Pons (tissue), 1 donor: Measurements from ENCODE around the gene SYS1.

Experiments used
- DNase-seq: peaks from one replicate; pipeline ENCODE4 v3.0.0-alpha.2; 2016; ENCODE audit warnings: low spot score

SYS1 gene

GRCh38 chr20:45362804-45363610 is at the start of gene SYS1:
Gene SYS1 (plus strand): TSS chr20:45363156. CDS start chr20:45363532, 376 bp downstream.
- DNase-seq = peak; percentile 99

GRCh38 chr20:45313943-45314342 is 49.0 kb upstream of the SYS1 start:
- DNase-seq = no peak

- no peak for DNase-seq
Measured at GRCh38 chr20:45315672-45316071, 47.3 kb upstream of the SYS1 start.

- DNase-seq = no peak
Measured at GRCh38 chr20:45316150-45317080, 46.5 kb upstream of the SYS1 start.

- DNase-seq = no peak
Measured at GRCh38 chr20:45317826-45318225, 45.1 kb upstream of the SYS1 start.

- DNase-seq = no peak
Measured at GRCh38 chr20:45318386-45318939, 44.5 kb upstream of the SYS1 start.

- DNase-seq = no peak
Measured at GRCh38 chr20:45318948-45319347, 44.0 kb upstream of the SYS1 start.

DNA sequence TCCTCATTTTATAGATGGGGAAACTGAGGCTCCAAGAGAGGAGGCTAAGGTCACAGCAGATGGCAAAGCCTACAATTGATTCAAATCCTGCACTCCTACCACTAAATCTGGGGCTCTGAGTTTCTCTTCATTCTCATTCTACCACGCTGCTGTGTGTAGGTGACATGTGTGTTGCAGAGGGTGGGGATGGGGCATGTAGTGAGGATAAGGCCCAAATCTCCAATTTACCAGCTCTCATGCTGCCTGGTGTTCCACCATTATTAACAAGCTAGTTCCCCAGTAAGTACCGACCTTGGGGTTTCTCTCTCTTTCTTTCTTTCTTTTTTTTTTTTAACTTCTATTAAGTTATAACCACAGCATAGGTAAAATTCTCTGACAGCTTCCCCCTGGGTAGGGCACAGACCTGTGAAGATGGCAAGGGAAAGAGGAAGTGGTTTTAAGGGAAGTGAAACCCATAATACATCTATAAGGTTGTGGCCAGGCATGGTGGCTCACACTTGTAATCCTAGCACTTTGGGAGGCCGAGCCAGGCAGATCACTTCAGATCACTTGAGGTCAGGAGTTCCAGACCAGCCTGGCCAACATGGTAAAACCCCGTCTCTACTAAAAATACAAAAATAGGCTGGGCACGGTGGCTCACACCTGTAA is 41.9 kb upstream of the SYS1 start:
- no peak for DNase-seq

- peak; percentile 94 for DNase-seq
Measured at GRCh38 chr20:45322952-45323383, 40.0 kb upstream of the SYS1 start.

- DNase-seq = no peak
Measured at GRCh38 chr20:45323731-45324130, 39.2 kb upstream of the SYS1 start.

GRCh38 chr20:45325371-45325770 is 37.6 kb upstream of the SYS1 start:
- DNase-seq = no peak

GRCh38 chr20:45328451-45328850 is 34.5 kb upstream of the SYS1 start:
- no peak for DNase-seq

DNA sequence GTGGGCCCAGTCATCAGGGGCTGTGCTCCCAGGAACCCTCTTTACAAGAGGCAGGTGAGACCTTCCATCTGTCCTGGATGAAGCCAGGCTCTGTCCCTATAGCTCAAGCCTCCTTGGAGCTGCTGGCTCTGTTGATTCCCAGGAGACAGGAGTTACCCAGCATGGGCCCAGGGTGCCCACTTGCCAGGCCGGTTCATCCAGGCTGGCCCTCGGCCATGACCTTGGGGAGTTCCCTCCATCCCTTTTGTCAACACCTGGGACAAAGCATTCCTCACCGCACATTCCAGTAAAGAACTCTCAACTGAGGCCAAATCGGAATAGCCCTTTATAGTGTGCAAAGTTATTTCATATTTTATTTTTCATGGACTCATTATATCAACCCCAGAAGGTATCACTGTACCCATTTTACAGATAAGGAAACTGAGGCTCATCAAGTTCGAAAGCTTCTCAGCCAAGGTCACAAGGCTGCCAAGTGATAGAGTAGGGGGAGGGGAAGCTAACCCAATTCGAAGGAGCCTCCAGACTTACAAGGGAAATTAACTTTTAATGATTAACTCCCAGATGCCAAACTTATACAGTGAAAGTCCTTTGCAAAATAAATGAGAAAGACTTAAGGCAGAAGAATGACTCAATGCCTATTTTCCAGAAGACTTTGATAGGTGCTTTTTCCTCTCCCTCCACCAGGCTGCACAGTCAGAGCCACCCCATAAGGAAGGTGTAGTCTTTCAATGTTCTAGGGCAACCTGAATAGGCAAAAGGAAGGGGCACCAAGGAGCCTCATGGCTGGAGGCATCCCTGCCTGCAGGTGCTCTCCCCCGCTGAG is 33.2 kb upstream of the SYS1 start:
- DNase-seq = no peak

DNA sequence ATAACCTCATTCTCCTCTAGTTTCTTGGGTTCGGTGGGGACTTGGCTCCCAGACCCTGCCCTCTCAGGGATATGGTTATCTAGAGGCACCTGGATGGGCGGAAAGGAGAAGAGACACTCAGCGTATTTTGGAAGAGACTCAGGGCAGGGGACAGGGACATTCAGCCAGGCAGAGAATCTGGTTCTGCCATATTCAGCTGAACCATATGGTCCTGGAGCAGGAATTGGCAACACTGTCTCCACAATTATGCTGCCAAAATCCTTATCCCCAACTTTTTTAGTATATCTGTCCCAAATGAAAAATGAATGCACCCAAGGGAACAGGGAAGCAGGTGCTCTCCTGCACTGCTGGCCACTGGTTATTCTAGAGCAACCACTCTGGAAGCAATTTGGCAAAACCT is 32.5 kb upstream of the SYS1 start:
- DNase-seq = no peak

DNA sequence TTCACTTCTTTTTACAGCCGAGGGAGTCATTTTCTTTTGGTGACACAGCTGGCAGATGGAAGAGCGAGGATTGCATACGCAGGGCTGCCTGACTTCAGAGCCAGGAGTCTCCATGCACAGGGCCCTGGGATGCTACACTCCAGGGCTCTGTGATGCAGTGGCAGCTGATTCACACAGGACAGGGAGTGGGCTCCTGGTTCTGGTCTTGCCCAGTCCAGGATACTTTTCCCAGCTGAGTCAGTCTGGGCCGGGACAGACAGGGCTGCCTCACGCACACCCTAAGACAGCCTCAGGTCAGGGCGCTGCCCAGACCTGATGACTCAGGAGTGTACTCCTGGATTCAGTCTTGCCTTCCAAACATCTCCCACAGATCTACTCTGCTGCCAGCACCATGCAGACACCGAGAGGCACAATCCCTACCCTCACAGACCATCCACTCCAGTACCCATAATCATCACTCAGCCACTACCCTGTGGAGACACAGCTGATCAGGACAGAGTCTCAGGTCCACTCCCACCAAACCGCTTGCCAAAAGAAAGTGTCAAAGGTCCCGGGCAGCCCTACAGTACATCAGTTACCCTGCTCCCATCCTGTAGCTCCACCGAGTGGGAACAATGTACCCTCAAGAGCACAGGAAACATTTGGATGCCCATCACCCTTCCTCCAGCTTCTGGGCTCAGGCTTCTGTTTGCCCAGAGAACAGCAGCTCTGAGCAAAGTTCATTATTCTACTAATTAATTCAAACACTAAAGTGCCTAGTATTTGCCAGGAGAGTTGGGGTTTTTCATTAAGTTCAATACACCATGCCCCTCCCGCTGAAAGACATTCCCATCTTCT is 26.2 kb upstream of the SYS1 start:
- DNase-seq = no peak

DNA sequence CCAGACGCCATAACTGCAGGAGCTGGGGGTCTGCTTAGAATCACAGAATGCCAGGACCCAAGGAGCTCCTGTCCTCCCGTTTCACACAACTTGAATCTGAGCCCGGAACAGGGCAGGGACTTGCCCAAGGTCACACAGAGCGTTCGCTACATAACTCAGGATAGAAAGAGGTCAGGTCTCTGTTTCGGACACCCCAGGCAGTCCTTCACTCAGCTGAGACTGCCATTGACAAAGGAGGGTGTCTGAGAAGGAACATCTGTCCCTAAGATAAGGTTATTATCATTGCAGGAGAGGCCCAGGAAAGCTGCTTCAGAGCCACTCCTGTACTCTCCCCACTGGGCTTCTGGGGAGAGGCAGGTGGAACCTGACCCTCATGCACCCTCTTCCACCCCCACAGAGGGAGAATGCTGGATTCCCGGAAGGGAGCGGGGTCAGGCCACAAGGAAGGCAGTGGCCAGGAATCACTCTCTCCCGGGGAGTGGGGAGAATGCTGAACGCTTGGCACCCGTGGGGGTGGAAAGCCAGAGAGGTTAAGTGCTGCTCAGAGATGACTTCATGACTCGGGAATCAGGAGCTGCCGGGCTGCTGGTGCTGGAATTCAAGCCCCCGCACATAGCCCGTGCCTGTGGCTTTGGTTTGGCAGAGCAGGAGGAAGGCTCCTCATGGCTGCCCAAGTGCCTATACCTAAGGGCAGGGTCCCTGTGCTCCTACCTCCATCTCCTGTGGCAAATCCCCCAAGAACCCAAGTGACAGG is 25.4 kb upstream of the SYS1 start:
- no peak for DNase-seq

DNA sequence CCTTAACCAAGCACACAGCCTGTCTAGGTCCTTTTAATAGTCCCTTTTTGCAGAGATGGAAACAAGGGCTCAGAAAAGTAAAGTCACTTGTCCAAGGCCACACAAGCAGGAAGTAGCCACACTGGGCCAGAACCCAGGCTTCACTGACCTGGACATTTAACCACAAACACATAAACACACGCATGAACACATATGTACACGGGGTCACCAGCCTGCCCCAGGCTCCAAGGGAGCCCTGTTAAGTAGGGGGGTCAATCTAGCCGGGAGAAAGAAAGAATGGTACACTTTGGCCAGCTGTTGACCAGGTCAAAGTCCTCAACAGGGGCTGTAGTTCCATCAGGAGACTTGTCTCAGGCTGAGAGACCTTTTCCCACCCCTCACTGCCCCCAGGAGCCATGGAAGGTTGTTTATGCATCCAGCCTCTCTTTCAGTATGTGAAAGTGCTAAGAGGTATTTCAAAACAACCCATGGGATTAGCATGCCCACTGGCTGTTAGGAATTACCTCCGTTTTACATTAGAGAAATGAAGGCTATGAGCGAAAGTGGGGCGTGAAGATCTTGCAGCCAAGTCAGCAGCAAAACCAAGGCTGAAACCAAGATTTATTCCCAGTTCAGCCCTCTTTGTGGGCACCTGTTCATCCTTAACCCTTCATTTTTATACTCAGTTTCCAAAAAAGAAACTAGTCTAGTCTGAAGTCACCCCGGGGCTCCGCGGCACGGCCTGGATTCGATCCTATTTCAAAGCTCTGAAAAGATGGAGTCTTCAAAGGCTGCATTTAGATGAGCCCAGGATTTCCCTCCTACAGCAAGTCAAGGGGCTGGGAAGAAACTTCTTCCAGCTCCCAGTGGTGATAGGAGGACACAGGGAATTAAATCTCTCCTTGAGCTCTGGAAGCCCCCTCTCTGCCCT is 24.6 kb upstream of the SYS1 start:
- DNase-seq = no peak

DNA sequence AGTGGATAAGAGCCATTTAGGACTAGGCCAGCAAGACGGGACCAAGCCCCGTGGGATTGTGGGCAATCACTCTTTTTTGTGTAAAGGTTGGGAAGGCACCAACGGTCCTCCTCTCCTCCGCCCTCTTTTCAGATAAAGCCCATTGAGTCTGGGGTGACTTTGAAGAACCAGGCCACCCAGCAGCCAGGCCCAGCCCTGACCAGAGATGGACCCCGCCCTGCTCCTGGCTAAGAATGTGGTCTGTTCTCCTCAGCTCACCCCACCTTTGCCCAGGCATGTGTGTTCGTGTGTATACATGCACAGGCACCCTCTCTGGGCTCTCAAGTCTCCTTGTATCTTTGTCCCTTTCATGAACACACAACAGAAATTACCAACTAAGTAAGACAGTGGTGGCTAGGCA is 23.9 kb upstream of the SYS1 start:
- DNase-seq = no peak

DNA sequence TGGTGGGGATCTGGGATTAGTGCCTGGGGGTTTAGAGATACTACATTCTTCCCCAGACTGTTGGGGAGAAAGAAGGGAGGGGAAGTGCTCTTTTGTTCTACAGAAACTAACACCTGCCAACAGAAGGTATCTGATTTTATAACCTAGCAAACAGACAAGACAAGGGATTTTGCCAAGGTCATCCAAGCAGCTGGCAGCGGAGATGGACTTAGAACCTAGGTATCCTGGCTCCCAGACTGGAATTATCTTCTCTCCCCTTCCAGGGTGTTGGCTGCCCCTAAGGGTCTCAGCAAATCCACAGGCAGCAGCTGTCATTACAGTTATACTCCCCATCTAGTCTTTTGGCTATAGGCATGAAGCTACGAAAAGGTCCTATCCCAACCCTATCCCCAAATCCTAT is 23.2 kb upstream of the SYS1 start:
- DNase-seq = no peak
